ENCODE results near the gene GARIN5B.
"Not testable (repeated sequence)": the region's sequence is repeated elsewhere in the genome, so short reads cannot be mapped to it uniquely, and the experiment has no call there.

Gene GARIN5B

DNA sequence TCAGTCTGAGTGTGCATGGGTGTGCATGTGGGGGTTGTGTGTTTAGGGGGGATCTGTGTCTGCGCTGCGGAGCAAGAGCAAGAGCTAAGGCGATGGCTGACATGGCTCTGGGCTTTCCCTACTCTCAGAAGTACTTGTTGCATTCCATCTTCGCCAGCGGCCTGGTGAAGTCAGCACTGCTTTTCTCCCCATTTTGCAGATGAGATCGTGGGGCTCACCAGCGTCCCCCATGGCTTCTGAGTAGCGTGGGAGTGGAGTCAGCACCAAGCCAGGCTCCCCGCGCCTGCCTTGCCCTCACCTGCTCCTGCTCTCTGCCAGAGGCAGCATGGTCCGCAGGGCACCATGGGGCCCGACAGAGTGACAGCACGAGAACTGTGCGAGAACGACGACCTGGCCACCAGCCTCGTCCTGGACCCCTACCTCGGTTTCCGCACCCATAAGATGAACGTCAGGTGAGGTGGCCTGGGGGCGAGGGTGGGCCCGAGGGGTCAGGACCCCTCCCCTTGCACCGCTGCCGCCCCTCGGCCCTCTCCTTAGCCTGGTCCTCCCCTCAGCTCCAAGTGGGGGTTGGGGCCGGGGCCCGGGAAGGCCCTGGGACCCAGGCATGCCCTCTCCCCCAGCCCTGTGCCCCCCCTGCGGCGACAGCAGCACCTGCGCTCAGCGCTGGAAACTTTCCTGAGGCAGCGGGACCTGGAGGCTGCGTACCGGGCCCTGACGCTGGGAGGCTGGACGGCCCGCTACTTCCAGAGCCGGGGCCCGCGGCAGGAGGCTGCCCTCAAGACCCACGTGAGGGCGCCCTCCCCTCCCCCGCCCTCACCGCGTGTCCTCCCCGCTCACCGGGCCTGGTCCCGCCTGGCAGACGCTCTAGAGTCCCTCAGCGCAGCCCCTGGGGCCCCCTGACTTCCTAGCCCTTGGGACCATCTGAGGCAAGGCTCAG lies 21.2 kb downstream of the GARIN5B start:
- peak overlapping the region; percentile 48 for H3K4me3 ChIP-seq (ENCODE audit: low read depth, low read length)
- peaks cover 45% of the 10 kb centered on the region for H3K36me3 ChIP-seq (ENCODE audit: control insufficient read depth, insufficient read depth, low read length)
- peak overlapping the region; percentile 21 for H3K9ac ChIP-seq (ENCODE audit: low read length)

DNA sequence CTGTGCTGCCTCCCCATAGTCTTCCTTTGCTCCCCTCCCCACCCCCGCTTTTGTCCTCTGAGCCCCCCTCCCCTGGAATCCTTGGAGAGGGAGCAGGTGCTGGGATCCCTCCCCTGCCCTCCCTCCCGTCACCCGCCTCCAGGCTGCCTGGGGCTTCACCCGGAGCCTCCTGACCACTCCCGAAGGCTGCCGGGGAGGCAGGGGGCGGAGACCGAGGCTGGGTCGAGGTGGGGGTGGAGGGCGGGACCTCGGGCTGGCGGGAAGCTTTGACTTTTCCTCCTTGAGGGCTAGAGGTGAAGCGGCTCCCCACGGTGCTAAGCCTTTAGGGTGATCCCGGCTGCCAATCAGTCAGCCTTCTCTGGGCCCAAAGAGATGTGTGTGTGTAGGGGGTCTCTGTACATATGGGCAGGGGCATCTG lies 21.9 kb downstream of the GARIN5B start:
- Histone ChIP-seq H3K4me1 (ENCODE audit: control insufficient read depth, insufficient read depth, low read length) (peaks cover 26% of the 10 kb centered on the region), H3K9ac (ENCODE audit: low read length) (peak overlapping the region; percentile 21)

More for the DNA sequence above, 21.2 kb downstream of the GARIN5B start:
- no peak overlapping the region for H3K27ac ChIP-seq (ENCODE audit: low read depth, low read length)
- no peaks in the 10 kb centered on the region for H3K27me3 ChIP-seq (ENCODE audit: control insufficient read depth, insufficient read depth, low read length)
- peaks cover 29% of the 10 kb centered on the region for H3K4me1 ChIP-seq (ENCODE audit: control insufficient read depth, insufficient read depth, low read length)
- no peaks in the 10 kb centered on the region for H3K9me3 ChIP-seq (ENCODE audit: control insufficient read depth, insufficient read depth, low read depth, low read length)

GRCh38 chr19:55340784-55341147 lies 22.3 kb downstream of the GARIN5B start:
- Histone ChIP-seq H3K4me1 (ENCODE audit: control insufficient read depth, insufficient read depth, low read length) (peaks cover 22% of the 10 kb centered on the region), H3K4me3 (ENCODE audit: low read depth, low read length) (peak overlapping the region; percentile 97), H3K27me3 (ENCODE audit: control insufficient read depth, insufficient read depth, low read length) (no peaks in the 10 kb centered on the region), H3K36me3 (ENCODE audit: control insufficient read depth, insufficient read depth, low read length) (peaks cover 36% of the 10 kb centered on the region), H3K9me3 (ENCODE audit: control insufficient read depth, insufficient read depth, low read depth, low read length) (no peaks in the 10 kb centered on the region), H3K9ac (ENCODE audit: low read length) (peak overlapping the region; percentile 79), H3K27ac (ENCODE audit: low read depth, low read length) (peak overlapping the region; percentile 78; the same call in 1 of the 2 replicates)

More for the DNA sequence above, 21.9 kb downstream of the GARIN5B start:
- Histone ChIP-seq H3K4me3 (ENCODE audit: low read depth, low read length) (peak overlapping the region; percentile 97), H3K36me3 (ENCODE audit: control insufficient read depth, insufficient read depth, low read length) (peaks cover 40% of the 10 kb centered on the region), H3K27ac (ENCODE audit: low read depth, low read length) (peak overlapping the region; percentile 78; the same call in 1 of the 2 replicates), H3K27me3 (ENCODE audit: control insufficient read depth, insufficient read depth, low read length) (no peaks in the 10 kb centered on the region), H3K9me3 (ENCODE audit: control insufficient read depth, insufficient read depth, low read depth, low read length) (no peaks in the 10 kb centered on the region)

- no peaks in the 10 kb centered on the region for H3K27me3 ChIP-seq (ENCODE audit: control insufficient read depth, insufficient read depth, low read length)
- peaks cover 30% of the 10 kb centered on the region for H3K36me3 ChIP-seq (ENCODE audit: control insufficient read depth, insufficient read depth, low read length)
These were observed 22.9 kb downstream of the GARIN5B start for GRCh38 chr19:55339889-55340783.

DNA sequence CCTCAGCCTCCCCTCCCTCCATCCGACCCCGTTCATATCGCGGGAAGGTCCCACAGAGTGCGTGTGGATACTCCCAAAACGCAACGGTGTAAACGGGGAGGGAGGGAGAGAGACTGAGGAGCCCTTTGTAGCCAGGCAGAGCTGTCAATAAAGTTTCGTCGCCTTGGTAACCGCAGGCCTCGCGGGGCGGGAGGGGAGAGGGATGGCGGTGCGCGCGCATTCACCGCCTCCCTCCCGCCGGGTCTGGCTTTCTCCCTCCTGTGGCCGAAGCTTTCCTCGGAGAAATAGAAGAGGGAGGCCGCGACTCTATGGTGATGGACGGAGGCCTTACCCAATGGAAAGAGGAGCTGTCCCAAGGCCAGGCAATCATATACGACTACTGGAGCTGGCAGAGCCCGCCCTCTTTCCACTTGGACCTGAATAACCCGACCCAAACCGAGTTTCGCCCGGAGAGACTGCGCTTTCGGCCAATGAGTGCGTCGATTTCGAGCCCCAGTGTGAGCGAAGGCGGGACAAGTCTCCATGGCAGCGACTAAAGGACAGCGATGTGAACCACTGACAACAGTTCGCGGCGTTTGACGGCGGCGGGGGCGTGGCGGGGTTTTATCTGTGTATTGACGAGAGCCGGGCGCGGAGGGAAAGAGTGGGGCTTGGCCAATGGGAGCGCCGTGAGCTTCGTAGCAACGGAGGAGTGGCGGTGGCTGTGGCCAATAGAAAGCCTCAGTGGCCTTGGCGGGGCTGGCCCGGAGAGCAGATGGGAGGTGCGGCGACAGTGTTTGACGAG lies 23.8 kb downstream of the GARIN5B start, which contains the start of gene KMT5C:
TSS of gene KMT5C (plus strand) at position 772 of the 784 bp plus-strand sequence. CDS start 2,061 bp downstream, outside the sequence.
- Histone ChIP-seq H3K9ac (ENCODE audit: low read length) (peak within 1 kb of the TSS; percentile 91), H3K4me3 (ENCODE audit: low read depth, low read length) (peak within 1 kb of the TSS; percentile 97), H3K27me3 (ENCODE audit: control insufficient read depth, insufficient read depth, low read length) (no peaks in the 10 kb centered on the region), H3K36me3 (ENCODE audit: control insufficient read depth, insufficient read depth, low read length) (peaks cover 22% of the 10 kb centered on the region), H3K27ac (ENCODE audit: low read depth, low read length) (peak within 1 kb of the TSS; percentile 94), H3K9me3 (ENCODE audit: control insufficient read depth, insufficient read depth, low read depth, low read length) (no peaks in the 10 kb centered on the region), H3K4me1 (ENCODE audit: control insufficient read depth, insufficient read depth, low read length) (peaks cover 16% of the 10 kb centered on the region)

More at GRCh38 chr19:55339889-55340783, 22.9 kb downstream of the GARIN5B start:
- Histone ChIP-seq H3K27ac (ENCODE audit: low read depth, low read length) (peak overlapping the region; percentile 78; the same call in 1 of the 2 replicates), H3K4me3 (ENCODE audit: low read depth, low read length) (peak overlapping the region; percentile 97), H3K9ac (ENCODE audit: low read length) (peak overlapping the region; percentile 79), H3K4me1 (ENCODE audit: control insufficient read depth, insufficient read depth, low read length) (peaks cover 16% of the 10 kb centered on the region), H3K9me3 (ENCODE audit: control insufficient read depth, insufficient read depth, low read depth, low read length) (no peaks in the 10 kb centered on the region)

DNA sequence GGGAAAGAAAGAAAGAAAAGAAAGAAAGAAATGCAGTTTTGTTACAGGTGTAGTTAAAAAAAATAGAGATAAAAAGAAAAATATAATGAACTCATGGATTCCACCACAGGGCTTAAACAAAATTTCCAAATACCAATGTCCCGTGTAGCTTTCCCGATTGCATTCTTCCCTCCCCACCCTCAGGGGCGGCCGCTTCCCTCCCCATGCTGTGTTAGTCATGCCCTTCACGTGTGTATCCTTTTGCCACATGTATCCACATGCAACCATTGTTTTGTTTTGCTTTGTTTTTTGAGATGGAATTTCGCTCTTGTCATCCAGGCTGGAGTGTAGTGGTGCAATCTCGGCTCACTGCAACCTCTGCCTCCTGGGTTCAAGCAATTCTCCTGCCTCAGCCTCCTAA lies 27.0 kb downstream of the GARIN5B start:
- H3K27me3 ChIP-seq (ENCODE audit: control insufficient read depth, insufficient read depth, low read length) = no peaks in the 10 kb centered on the region
- H3K9me3 ChIP-seq (ENCODE audit: control insufficient read depth, insufficient read depth, low read depth, low read length) = no peaks in the 10 kb centered on the region
- H3K4me1 ChIP-seq (ENCODE audit: control insufficient read depth, insufficient read depth, low read length) = peaks cover 14% of the 10 kb centered on the region
- no peaks in the 10 kb centered on the region for H3K36me3 ChIP-seq (ENCODE audit: control insufficient read depth, insufficient read depth, low read length)
- H3K9ac ChIP-seq (ENCODE audit: low read length) = no peak overlapping the region
- no peak overlapping the region for H3K4me3 ChIP-seq (ENCODE audit: low read depth, low read length)
- no peak overlapping the region for H3K27ac ChIP-seq (ENCODE audit: low read depth, low read length)

GRCh38 chr19:55333870-55334269 lies 29.2 kb downstream of the GARIN5B start:
- H3K4me1 ChIP-seq (ENCODE audit: control insufficient read depth, insufficient read depth, low read length) = peaks cover 13% of the 10 kb centered on the region

DNA sequence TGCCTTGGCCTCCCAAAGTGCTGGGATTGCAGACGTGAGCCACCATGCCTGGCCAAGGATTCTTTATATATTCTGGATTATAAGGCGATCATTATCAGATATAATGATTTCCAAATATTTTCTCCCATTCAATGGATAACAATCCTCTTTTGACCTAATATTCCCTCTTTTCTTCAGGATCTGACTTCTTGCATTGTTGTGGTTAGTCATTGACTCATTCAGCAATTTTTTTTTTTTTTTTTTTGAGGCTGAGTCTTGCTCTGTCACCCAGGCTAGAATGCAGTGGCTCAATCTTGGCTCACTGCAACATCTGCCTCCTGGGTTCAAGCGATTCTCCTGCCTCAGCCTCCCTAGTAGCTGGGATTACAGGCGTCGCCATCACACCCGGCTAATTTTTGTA lies 33.3 kb downstream of the GARIN5B start:
- H3K4me1 ChIP-seq (ENCODE audit: control insufficient read depth, insufficient read depth, low read length); H3K27me3 ChIP-seq (ENCODE audit: control insufficient read depth, insufficient read depth, low read length); H3K36me3 ChIP-seq (ENCODE audit: control insufficient read depth, insufficient read depth, low read length); H3K27ac ChIP-seq (ENCODE audit: low read depth, low read length); H3K9me3 ChIP-seq (ENCODE audit: control insufficient read depth, insufficient read depth, low read depth, low read length); H3K4me3 ChIP-seq (ENCODE audit: low read depth, low read length); H3K9ac ChIP-seq (ENCODE audit: low read length): not testable (repeated sequence)

More at GRCh38 chr19:55333870-55334269, 29.2 kb downstream of the GARIN5B start:
- H3K36me3 ChIP-seq (ENCODE audit: control insufficient read depth, insufficient read depth, low read length) = no peaks in the 10 kb centered on the region
- no peaks in the 10 kb centered on the region for H3K9me3 ChIP-seq (ENCODE audit: control insufficient read depth, insufficient read depth, low read depth, low read length)
- no peak overlapping the region for H3K4me3 ChIP-seq (ENCODE audit: low read depth, low read length)
- H3K27ac ChIP-seq (ENCODE audit: low read depth, low read length) = no peak overlapping the region
- H3K27me3 ChIP-seq (ENCODE audit: control insufficient read depth, insufficient read depth, low read length) = no peaks in the 10 kb centered on the region
- H3K9ac ChIP-seq (ENCODE audit: low read length) = no peak overlapping the region

- H3K9ac ChIP-seq (ENCODE audit: low read length); H3K9me3 ChIP-seq (ENCODE audit: control insufficient read depth, insufficient read depth, low read depth, low read length); H3K36me3 ChIP-seq (ENCODE audit: control insufficient read depth, insufficient read depth, low read length); H3K27ac ChIP-seq (ENCODE audit: low read depth, low read length); H3K4me3 ChIP-seq (ENCODE audit: low read depth, low read length); H3K4me1 ChIP-seq (ENCODE audit: control insufficient read depth, insufficient read depth, low read length); H3K27me3 ChIP-seq (ENCODE audit: control insufficient read depth, insufficient read depth, low read length): not testable (repeated sequence)
These were observed 34.2 kb downstream of the GARIN5B start for GRCh38 chr19:55328774-55329318.

DNA sequence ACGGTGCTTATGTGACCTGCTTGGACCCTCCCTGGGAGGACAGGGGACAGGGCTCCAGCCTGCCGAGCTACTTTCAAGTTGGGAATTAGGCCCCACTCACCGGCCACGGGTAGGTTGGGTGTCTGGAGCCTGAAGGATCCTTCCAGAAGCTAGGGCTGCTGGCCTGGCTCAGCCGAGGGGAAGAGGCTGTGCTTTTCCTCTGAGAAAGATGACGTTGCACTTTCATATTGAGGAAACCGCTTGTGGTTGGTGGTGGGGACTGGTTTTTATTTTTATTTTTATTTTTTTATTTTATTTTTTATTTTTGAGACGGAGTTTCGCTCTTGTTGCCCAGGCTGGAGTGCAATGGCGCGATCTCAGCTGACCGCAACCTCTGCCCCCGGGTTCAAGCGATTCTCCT lies 37.9 kb downstream of the GARIN5B start, which contains the start of gene TMEM150B:
TSS of gene TMEM150B (minus strand) at position 170 of the 400 bp plus-strand sequence. CDS start 4,305 bp downstream, outside the sequence.
- H3K9me3 ChIP-seq (ENCODE audit: control insufficient read depth, insufficient read depth, low read depth, low read length) = no peaks in the 10 kb centered on the region
- H3K27ac ChIP-seq (ENCODE audit: low read depth, low read length) = no peak within 1 kb of the TSS
- no peaks in the 10 kb centered on the region for H3K36me3 ChIP-seq (ENCODE audit: control insufficient read depth, insufficient read depth, low read length)
- no peak within 1 kb of the TSS for H3K4me3 ChIP-seq (ENCODE audit: low read depth, low read length)
- no peak within 1 kb of the TSS for H3K9ac ChIP-seq (ENCODE audit: low read length)
- no peaks in the 10 kb centered on the region for H3K4me1 ChIP-seq (ENCODE audit: control insufficient read depth, insufficient read depth, low read length)
- H3K27me3 ChIP-seq (ENCODE audit: control insufficient read depth, insufficient read depth, low read length) = no peaks in the 10 kb centered on the region

Measured in HUES6 (cell line).